Psoas muscle (tissue), 8 donors: ENCODE measurements around the gene ERMN. TPM values are rescaled to one million over a fixed set of nuclear protein-coding genes. Genes with fewer than 3 reads are reported as not detected.

Experiments
- ATAC-seq, 4 donors: fragments of 200-7000 bp; cut with Tn5 transposase; one replicate each; pipeline ENCODE4 v1.9.1; 2020; ENCODE audit warnings: moderate library complexity in 3 of 4, mild to moderate bottlenecking in 2 of 4
- DNase-seq, 2 donors: peaks; one replicate each; pipeline ENCODE4 v3.0.0-alpha.2; 2020
- H3K27ac ChIP-seq: fragments of 200-600 bp; one replicate; pipeline ENCODE4 v1.8.0; 2022
- H3K27me3 ChIP-seq, 3 donors: fragments of 200-600 bp in 1 of 3; one replicate each; pipeline versions ENCODE4 v1.6.1 to v1.8.0; 2013 to 2022; ENCODE audit warnings: low read length in 2 of 3, mild to moderate bottlenecking in 2 of 3, moderate library complexity in 1 of 3; ENCODE audit not compliant: insufficient read depth in 3 of 3
- H3K36me3 ChIP-seq, 2 donors: fragments of 200-600 bp in 1 of 2; one replicate each; pipeline versions ENCODE4 v1.6.1 to v1.8.0; 2013 to 2022; ENCODE audit warnings: low read depth in 1 of 2, mild to moderate bottlenecking in 1 of 2, moderate library complexity in 1 of 2; ENCODE audit not compliant: insufficient read depth in 1 of 2
- H3K4me1 ChIP-seq: fragments of 200-600 bp; one replicate; pipeline ENCODE4 v1.8.0; 2022
- H3K4me3 ChIP-seq: fragments of 200-600 bp; one replicate; pipeline ENCODE4 v1.8.0; 2022; ENCODE audit warnings: mild to moderate bottlenecking
- H3K9me3 ChIP-seq: fragments of 200-600 bp; one replicate; pipeline ENCODE4 v1.8.0; 2022
- WGBS, 3 donors: extraction: QIAGEN DNeasy Blood & Tissue Kit; methylation state at CpG; one replicate each; pipeline versions ENCODE4 v1.1.6 to v1.1.7; 2013; 5-methylcytosine and 5-hydroxymethylcytosine counted together
- intact Hi-C, 2 donors: fragments of 100-400 bp; cut with DNase I; formaldehyde crosslinking; loops; one replicate each; pipeline versions ENCODE4 v1.11.0 to v1.14.2; 2022
- polyA plus RNA-seq, 3 donors: library from polyadenylated mRNA; stranded (reverse); fragments of 200-250 nt; gene quantifications; one replicate each; pipeline ENCODE4 v1.2.3, GENCODE V29; 2013
- total RNA-seq, 4 donors: library from RNA; stranded (reverse); fragmentation: NEBNext Ultra II Directional in 2 of 4; extraction: Animal tissue kit (Norgen Biotek cat#: 25700) in 2 of 4; gene quantifications; one replicate each; pipeline versions ENCODE4 v1.2.1 to v1.2.4, GENCODE V29; 2021 to 2023
- TF ChIP-seq, protein P1 (sequence below): fragments of 200-600 bp; IDR thresholded peaks from one replicate; pipeline ENCODE4 v1.8.0; 2022; ENCODE audit warnings: antibody characterized with exemption
- donor health status: healthy with polysubstance abuse.
- donor health status: DM: no; HTN: no; CAD: no; lungs with moderate emphysema.
- donor health status: Bipolar disorder and iron deficiency.
- donor health status: healthy.
- donor health status: DM: yes; HTN: yes; CAD: no.
- donor health status: DM: no; HTN: no; CAD: no.
- donor health status: DM: no; HTN: no; CAD: no.
- donor health status: DM: yes; HTN: yes; CAD: no.

The ERMN gene
- total and polyA plus RNA-seq, 7 donors = 0.05 to 0.08 TPM; not detected in 5

DNA sequence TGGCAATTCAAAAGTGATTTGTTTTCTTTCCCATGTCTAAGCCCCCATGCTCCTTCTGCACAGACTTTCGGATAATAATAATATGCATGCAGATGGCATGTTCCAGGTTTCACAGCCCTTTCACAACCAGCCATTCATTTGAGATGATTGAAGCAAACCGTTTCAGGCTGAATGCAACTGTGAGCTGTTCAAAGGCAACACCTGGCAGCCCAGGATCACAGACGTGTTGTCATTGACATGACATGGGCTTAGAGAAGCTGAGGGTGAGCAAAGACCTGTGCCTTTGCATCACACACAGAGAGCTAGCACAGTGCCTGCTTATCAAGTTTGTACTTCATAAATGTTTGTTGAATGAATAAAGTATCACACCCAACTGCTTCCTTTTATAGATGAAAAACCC is 12.4 kb upstream of the ERMN start:
- DNase-seq = no peak
- intact Hi-C loops = no loop called here
- ATAC-seq = no peak
- no peaks in the 10 kb centered on the region for H3K4me1 ChIP-seq
- 37 to 43% (median 43%) methylated on average over 3 of the region's 3 CpGs for WGBS, 3 donors
- no peak overlapping the region for H3K4me3 ChIP-seq
- H3K9me3 ChIP-seq = no peaks in the 10 kb centered on the region
- no peak overlapping the region for H3K27ac ChIP-seq
- no peaks in the 10 kb centered on the region for H3K27me3 ChIP-seq
- TF ChIP-seq, protein P1, sequence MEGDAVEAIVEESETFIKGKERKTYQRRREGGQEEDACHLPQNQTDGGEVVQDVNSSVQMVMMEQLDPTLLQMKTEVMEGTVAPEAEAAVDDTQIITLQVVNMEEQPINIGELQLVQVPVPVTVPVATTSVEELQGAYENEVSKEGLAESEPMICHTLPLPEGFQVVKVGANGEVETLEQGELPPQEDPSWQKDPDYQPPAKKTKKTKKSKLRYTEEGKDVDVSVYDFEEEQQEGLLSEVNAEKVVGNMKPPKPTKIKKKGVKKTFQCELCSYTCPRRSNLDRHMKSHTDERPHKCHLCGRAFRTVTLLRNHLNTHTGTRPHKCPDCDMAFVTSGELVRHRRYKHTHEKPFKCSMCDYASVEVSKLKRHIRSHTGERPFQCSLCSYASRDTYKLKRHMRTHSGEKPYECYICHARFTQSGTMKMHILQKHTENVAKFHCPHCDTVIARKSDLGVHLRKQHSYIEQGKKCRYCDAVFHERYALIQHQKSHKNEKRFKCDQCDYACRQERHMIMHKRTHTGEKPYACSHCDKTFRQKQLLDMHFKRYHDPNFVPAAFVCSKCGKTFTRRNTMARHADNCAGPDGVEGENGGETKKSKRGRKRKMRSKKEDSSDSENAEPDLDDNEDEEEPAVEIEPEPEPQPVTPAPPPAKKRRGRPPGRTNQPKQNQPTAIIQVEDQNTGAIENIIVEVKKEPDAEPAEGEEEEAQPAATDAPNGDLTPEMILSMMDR = no peak
- no peaks in the 10 kb centered on the region for H3K36me3 ChIP-seq

DNA sequence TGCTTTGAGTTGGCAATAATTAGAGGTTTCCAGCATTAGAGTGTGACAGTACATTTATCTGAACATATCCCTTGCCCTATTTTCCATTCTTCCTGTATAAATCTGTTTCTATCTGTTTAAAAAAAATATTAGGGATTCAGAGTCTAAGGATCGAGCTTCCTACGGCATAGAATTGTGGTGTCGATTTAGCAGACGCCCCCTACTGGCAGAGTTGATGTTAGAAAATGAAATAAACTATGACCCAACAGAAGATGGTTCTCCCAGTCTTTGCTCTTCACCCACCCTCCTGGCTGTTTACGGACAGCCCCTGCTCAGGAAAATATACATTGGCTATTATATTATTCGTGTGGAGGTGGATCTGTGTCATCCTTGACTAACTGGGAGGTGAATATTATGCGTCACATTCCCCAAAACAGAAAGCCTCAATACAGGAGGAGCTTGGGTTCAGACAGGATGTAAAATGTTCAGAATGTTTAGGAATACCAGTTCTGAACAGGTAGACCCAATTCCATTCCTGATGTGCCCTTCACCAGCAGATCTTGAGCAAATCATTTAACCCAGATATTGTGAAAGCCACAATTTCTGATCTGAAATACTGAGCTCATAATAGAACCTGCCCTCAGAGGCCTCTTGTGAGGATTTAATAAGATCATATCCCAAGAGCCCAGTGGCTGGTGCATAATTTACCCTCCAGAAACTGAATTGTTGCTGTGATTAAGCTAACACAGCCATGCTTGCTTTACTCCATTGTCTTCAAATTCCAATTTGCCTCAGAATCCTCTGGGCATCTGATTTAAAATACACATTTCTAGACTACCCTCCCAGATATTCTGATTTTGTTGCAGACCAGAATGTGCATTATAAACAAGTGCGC is 10.8 kb upstream of the ERMN start:
- no peak for DNase-seq
- TF ChIP-seq, protein P1 = peak; percentile 51
- intact Hi-C loops = no loop called here
- H3K4me1 ChIP-seq = no peaks in the 10 kb centered on the region
- H3K4me3 ChIP-seq = no peak overlapping the region
- ATAC-seq = no peak
- 47 to 49% (median 47%) methylated on average over 8 of the region's 8 CpGs for WGBS, 3 donors
- no peaks in the 10 kb centered on the region for H3K36me3 ChIP-seq
- no peaks in the 10 kb centered on the region for H3K9me3 ChIP-seq
- no peaks in the 10 kb centered on the region for H3K27me3 ChIP-seq
- H3K27ac ChIP-seq = no peak overlapping the region

DNA sequence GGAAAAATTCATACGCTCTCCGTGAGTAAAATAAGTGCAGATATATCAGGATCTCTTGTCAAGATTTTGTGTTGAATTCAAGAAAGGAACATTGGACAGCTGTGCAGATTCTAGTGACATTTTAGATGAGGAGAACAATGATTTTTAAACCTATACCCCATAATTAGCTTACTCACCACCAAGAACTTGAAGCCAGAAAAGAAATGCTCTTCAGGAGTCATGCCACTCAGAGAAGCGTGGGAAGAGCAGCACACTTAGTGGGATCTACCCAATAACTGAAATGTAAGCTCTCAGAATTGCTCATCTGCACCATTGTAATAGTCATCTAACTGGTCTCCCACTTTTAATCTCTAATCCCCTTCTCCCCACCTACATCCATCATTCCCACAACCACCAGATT is 9.2 kb upstream of the ERMN start:
- Histone ChIP-seq H3K27me3 (no peaks in the 10 kb centered on the region), H3K9me3 (no peaks in the 10 kb centered on the region), H3K4me3 (no peak overlapping the region), H3K27ac (no peak overlapping the region), H3K4me1 (no peaks in the 10 kb centered on the region), H3K36me3 (no peaks in the 10 kb centered on the region)
- 73 to 80% (median 74%) methylated on average over 3 of the region's 3 CpGs for WGBS, 3 donors
- ATAC-seq (no peak), DNase-seq (no peak)
- TF ChIP-seq, protein P1 = no peak
- intact Hi-C loops = no loop called here

DNA sequence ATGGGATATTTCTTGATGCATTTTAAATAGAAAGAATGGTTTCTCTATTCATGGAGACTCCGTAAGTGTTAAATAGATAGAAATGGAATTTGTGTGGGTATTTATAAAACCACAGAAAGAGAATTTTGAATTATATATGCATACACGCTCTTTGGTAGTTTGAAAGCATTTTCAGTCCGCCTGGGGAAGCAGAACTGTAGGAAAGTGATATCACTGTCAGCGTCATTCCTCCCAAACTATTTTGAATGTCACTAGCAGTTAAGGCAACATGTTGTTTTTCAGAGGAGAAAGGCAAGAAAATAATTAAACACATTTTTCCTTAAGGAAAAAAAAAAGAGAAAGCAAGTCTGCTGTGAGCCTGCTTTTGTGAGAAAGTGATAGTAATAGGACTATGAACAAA is 8.7 kb upstream of the ERMN start:
- TF ChIP-seq, protein P1 = no peak

More for the DNA sequence above, 8.7 kb upstream of the ERMN start:
- Histone ChIP-seq H3K4me1 (no peaks in the 10 kb centered on the region), H3K4me3 (no peak overlapping the region), H3K9me3 (no peaks in the 10 kb centered on the region), H3K27me3 (no peaks in the 10 kb centered on the region), H3K27ac (no peak overlapping the region), H3K36me3 (no peaks in the 10 kb centered on the region)
- 71 to 76% (median 74%) methylated on average over 4 of the region's 4 CpGs for WGBS, 3 donors
- intact Hi-C loops = no loop called here
- no peak for ATAC-seq
- no peak for DNase-seq
